Kidney glomerular epithelial cell (primary cell): ENCODE results near the gene ADAMTS1.
A peak's percentile ranks its signal among the peaks of the same experiment; 100 is the strongest.
"Not testable (repeated sequence)": the region's sequence is repeated elsewhere in the genome, so short reads cannot be mapped to it uniquely, and the experiment has no call there.

Experiments used
- DNase-seq: peaks from one replicate; lab custom pipeline; 2025; lab: John Stamatoyannopoulos, UW

The ADAMTS1 gene

DNA sequence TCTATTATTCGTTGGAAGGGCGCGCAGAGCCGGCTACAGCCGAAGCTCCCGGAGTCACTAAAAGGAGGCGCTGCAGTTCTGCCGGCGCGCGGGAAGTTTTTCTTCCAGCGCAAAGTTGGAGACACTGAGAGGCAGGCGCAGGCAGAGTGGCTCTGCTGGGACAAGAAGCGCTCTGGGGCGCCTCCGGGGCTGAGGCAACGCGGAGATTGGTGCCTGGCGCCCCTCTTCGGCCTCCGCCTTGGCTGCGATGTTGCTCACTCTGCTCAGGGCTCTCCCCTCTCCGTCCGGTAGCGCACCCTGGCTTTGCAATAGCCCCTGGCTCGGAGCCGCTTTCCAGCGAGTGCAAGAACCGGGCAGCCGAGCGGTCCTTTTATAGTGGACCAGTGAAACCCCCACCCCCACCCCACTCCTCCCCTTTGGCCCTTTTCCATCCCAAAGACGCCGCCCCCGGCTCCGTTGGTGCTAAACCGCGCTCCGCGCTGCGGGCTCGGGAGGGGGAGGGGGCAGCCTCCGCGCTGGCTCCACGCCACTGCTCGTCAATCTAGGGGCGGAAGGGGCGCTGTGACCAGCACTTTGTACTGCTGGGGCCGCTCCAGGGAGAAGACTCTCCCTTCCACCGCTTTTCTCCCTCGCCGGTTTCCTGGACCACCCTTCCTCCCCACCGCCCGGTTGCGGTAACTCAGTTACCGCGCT is at the start of gene ADAMTS1:
ADAMTS1 (minus strand) TSS at position 344 of the 693 bp plus-strand sequence. CDS start 455 bp downstream, outside the sequence.
- peak; percentile 69 for DNase-seq

DNA sequence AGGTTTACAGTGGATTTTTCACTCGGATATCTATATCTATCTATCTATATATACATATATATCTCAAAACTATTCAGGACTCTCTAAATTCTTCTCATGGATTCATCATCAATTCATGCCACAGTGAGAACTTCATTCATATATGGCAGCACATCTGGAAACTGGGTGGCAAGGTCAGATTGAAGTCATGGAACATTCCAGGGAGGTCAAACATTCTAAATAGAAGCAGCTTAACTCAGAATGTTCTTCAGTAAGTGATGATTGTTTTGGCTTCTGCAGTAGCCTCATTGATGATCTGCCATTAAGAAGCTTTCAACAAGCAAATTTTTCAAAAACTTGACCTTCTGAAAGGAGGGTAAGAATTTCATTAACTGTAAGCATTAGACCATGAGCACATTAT is 46.9 kb upstream of the ADAMTS1 start:
- DNase-seq = no peak

DNA sequence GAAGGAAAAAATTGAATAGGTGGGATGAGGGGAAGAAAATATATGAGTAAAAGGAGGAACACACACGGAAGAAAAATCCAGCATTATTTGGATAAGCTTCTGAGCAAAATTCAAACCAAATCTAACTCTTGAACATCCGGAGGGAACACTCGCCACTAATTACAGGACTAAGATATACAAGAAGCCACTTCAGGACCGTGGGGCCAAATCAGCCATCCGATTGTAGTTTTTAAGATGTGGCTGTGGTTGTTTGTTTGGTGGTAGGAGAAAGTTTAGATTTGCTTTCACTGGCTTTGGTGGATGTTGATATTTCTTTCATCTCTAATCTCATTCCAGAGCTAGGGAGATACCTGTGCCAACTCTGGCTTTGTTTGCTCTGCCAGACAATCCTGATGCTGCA is 43.7 kb upstream of the ADAMTS1 start:
- DNase-seq = no peak

DNA sequence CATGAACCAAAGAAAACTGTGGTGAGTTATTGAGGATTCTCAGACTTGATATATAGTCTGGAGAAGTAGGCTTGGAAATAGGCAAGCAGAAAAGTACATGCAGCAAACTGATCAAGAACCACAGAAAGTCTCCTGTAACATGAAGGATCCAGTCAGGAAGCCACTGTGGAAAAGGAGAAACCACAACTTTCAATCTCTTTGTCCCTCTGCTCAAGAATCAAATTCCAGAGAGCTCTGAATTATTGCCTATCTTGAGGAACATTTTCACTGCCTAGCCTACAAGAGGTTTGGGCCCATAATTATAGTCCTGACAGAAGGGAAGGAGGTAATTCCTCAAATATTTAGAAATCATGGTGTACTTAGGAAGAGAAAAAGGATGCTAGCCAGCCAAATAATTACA is 43.0 kb upstream of the ADAMTS1 start:
- DNase-seq = no peak

DNA sequence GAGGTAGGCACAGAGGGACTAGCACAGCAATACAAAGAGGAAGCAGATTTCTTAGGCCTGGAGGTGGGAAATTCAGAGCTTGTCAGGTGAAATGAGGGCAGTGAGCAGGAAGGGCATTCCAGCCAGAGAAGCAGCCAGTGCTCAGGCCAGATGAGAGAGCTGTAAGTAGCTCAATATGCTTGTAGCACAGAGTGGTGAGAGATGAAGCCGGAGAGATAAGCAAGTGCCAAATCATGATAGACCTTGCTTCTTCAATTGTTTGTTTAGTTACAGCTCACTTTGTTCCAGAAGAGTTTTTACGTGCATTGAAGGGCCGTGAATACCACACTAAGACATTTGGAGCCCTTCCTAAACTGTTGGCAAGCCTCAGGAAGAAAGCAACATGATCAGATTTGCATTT is 42.0 kb upstream of the ADAMTS1 start:
- DNase-seq = no peak

DNA sequence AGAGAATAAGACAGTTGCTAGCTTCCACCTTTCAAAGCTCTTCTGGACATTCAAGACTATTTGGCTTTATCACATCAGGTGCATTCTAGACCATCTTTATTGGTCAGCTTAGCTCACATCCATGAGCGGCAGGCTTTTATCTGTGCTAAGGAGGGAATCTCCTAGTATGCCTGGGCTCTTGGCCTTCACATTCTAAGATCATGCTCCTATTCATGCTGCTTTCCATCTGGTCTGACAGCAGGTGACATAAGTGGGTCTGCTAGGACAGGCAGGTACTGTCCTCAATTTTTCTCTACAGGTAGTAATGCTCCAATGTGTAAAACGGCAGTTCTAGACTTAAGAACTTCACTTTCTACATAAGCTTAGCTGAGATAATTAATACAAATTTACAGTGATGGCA is 39.2 kb upstream of the ADAMTS1 start:
- no peak for DNase-seq

DNA sequence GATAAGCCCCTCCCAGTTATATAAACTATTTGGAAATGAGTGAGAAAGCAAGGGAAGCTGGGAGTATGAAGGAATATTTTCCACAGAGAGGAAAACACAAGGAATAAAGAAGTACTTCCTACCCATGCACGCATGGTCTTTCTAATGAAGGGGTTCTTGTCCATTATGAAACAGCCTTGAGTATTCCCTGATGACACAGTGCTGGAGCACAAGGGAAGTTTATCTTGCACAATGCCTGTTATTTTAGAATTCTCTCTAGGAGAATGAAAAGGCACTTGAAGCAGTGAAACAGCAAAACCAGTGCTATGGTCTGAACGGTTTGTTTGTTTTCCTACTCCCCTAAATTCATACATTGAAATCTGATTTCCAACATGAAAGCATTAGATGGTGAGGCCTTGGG is 38.6 kb upstream of the ADAMTS1 start:
- DNase-seq = no peak

DNA sequence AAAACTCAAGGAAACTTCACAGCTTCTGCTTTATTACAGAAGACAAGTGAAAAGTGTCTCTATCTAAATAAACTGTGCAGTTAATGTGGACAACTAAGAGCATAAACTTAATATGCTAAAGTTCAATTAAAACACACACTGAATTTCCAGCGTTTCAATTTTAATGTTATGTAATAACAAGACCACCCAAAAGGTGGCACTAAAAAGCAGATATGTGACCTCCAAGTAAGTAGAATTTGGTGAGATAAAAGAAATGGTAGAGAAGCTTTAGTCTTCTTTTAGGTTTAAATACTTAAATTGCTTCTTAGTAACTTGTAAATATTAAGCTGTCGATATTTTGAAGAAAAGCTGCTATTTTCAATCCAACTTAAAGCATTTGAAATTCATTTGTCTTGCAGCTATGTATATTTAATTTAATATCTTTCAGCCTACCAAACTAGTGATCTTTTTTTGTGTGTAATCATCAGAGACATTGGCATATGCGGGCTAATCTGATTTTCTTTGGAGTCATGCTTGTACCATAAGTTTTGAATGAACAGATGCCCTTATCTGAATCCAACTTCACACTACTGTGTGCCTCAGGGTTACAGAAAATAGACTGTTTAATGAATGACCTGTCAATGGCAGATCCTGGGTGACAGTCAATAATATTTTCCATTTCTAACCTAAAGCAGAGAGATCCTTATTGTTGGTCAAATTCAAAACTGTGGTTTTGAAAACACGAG is 36.5 kb upstream of the ADAMTS1 start:
- peak; percentile 43 for DNase-seq

DNA sequence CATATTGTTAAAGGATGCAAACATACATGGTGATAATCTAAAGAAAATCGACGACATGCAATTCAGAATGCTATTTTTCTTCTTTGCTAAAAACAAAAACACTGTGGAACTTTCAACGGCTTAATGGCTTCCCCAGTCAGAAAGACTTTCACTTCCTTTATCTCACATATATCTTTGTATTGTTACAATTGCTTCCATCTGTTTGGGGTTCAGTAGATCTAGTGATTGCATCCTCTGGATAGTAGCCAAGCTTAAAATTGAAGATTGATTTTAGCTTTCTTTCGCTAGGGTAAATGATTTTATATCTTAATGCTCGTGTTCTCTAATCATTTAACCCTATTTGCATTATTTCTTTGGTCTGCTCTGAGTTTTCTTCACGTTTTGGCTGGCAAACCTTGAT is 31.8 kb upstream of the ADAMTS1 start:
- no peak for DNase-seq

DNA sequence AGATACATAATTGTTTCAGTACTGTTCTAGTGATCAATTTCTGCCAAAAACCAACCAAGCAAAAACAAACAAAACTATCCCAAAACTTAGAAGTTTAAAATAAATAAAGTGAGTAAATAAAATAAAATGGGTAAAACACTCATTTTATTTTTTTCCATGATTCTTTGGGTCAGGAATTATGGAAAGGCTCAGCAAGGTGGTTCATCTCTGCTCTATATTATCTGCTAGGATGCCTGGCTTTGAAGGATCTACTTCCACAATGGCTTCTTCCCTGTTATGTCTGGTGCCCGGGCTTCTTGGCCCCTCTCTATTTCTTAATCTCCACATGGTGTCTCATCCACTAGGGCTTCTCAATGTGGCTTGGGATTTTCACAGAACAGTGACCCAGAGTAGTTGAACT is 29.1 kb upstream of the ADAMTS1 start:
- DNase-seq = no peak

DNA sequence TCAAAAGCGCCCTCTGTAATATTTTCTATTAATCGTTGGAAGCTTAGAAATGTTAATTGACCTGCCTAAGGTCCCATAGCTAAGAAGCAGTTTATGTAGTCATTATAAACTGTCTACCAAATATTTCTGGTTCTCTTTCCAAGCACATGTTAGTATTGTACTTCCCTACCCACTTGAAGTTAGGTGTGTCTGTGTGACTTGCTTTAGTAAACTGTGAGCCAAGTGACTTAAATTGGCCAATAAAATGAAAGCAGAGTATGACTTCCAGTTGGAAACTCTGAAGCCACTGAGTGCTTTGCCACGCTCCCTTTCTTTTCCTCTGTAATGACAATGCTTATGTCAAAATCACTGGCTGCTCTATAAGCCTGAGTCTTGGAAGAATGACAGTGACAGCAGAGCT is 20.6 kb upstream of the ADAMTS1 start:
- DNase-seq = no peak

DNA sequence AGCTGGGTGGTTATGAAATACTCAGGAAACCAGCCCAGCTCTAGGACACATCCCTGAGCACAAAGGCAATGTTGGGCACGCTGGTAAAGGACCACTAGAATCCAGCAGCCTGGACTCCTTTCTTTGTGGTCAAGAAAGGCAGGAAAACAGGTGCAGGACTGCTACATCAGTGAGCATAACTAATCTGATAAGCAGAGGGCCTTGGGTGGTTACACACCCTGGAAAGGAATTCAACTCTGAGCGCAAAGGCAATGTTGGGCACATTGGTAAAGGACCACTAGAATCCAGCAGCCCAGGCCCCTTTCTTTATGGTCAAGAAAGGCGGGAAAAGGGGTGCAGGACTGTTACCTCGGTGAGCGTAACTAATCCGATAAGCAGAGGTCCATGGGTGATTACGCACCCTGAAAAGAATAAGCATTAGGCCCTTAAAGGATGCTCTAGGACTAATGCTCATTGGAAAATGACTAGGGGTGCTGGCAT is 11.7 kb upstream of the ADAMTS1 start:
- not testable (repeated sequence) for DNase-seq

DNA sequence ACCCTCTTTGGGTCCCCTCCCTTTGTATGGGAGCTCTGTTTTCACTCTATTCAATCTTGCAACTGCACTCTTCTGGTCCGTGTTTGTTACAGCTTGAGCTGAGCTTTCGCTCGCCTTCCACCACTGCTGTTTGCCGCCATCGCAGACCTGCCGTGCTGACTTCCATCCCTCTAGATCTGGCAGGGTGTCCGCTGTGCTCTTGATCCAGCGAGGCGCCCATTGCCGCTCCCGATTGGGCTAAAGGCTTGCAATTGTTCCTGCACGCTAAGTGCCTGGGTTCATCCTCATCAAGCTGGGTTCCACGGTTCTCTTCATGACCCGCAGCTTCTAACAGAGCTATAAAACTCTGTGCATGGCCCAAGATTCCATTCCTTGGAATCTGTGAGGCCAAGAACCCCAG is 9.5 kb upstream of the ADAMTS1 start:
- DNase-seq = not testable (repeated sequence)

DNA sequence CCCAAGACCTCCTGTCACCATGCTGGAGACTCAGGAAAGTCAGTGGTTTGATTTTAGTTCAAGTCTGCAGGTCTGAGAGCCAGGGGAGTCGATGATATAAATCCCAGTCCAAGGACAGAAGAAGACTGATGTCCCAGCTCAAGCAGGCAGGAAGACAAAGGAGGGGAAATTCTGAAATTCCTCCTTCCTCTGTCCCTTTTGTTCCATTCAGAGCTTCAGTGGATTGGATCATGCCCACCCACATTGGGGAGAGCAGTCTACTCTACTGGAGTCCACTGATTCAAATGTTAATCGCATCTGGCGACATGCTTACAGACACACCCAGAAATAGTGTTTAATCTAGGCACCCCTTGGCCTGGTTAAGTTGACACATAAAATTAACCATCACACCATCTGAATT is 7.2 kb upstream of the ADAMTS1 start:
- no peak for DNase-seq

DNA sequence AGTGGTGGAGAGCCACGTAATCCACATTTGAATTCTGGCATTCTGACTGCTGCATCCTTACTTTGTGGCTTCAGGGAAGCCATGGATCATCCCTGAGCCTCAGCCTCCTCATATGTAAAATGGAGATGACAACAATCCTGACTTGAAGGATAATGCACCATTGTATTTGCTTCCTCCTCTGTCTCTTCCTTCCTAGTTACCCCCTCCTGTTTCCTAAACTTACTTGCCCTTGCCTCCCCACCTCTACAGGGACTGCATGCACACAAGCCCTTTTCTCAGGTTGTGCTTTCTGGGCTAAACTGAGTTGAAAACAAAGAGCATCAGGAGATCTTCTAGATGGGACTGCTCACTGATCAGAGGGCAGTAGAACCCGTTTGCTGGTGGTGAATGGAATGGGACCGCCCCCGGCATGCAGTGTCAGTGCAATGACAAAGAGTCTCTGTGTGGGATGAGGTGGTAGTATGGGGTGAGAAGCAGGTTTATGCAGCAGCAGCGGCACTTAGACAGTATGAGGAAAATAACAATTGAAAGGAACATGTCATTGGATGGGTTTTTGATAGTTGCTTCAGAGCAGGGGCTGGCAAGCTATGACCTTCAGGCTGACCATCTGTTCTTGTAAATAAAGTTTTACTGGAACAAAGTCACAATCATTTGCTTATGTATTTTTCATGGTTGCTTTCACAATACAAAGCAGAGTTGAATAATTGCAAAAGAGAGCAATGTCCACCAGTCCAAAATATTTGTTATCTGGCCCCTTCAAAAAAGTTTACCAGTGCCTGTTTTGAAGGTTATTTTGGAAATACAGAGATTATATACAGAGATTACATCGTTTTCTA is 6.1 kb upstream of the ADAMTS1 start:
- DNase-seq = no peak

DNA sequence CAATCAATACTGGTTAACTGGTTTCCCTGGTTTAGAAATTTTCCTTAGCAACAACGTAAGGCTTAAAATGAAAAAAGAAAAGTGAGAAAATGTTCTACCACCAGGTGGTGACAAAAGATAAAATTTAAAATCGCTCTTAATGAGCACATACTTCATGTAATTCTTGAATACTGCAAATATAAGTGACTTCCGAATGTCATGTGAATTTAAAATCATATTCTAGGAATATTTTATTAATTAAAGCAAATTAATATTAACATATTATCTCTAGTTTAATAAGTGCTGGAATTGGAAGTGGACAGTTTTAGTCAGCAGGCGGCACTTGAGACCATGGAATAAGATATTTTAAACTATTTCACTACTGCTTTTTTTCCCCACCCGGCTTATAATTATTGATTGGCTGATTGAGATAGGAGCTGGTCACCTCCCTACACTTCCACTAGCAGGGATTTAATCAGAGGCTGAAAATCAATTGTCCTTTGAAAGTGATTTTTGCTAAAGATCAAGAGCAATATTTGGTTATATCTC is 5.0 kb upstream of the ADAMTS1 start:
- peak; percentile 67 for DNase-seq

DNA sequence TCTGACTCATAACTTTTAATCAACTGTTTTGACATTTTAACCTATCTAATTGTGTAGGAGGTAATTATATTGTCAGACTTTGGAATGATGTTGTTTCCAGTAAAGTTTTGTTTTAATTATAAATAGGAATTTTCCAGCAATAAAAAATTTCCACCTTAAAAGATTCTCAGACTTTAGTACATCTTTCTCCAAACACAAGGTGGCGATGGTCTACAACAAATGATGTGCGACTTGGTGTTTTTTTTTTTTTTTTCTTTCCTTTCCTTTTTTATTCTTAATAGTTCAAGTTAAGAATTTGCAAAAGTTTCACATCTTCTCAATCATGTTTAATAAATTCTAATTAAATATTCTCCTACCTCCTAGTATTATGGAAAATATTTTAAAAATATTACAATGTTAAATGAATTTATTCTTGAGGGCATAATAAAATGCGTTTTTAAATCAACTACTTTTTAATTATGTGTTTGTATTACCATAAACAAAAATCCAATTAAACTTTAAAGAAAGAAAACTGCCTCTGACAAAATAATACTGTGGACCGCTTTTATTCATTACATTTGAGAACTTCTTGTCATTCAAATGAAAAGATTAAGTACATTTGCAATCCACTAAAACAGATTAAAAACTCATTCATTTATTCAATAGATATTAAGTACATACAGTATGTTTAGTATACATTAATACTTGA is 4.4 kb upstream of the ADAMTS1 start:
- peak; percentile 22 for DNase-seq

DNA sequence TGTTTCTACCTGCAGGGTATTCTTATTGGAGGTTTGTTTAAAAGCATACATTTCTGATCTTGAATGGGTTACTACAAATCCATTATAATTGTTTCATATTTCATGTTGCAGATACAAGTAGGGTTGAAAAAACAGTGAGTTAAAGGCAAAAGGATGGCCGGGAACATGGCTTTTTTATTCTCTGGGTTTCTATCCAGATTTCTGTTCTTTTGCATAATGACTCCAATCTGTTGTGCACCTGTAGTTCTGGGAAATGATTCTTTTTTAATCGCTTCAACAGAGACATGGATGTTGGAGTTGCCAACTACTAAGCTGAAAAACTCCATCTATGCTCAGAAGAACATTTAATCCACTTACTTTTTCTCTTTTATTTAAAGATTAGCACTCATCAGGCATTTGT is 2.7 kb upstream of the ADAMTS1 start:
- DNase-seq = no peak

DNA sequence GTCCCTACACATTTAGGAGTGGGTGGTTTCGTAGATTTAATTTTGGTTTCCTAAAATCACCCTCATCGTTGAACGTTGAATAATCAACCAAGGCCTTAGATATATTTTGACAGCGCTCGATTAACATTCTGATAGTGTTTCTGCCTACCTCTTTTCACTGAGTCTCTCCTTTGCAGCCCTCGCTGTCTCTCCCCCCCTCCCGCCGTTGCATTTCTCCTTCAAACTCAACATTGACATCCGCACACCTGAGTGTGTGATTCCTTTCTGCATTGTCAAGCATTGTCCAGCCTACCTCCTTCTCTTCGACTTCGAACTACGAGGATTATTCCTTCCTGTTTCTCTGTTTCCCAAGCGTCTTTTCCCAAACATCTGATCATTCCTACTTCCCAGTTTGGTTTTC is 1.8 kb upstream of the ADAMTS1 start:
- no peak for DNase-seq

DNA sequence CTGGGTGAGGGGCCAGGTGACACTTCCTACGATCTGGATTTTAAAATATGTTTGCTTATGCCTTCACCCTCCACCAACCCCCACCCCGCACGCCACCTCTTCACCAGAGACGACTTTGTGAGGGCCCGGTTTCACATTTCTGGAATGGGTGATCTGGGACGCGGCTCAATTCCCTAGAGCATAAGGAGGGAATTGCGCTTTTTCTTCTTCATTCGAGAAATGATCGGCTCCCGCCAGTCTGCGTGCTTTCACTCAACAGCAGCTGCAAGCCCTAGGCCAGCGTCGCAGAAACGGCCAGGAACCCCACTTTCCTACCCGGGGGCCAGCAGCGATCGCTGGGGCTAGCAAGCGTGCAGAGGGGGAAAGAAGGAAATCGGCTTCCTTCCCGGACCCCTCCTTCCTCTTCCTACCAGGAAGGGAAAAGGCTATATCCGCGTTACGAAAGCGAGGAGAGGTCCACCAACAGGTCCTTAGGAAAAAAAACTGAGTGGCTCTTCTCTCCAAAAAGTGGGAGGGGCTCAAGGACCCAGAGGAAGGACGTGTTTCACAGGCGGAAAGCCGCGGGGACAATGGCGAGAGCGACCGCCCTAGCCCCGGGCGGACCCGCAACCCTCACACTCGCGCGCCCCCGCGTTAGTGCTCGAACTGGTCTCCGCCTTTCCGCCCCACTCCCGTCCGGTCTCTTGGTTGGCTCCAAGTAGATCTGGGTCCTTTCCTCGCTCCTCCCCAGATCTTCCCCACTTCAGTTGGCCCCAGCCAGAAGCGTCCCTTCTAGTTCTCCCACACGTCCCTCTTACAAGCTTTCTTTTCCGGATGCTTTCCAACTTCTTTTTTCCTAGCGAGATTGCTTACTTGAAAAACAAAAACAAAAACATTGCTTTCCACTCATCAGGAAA is 1.1 kb upstream of the ADAMTS1 start:
- peak; percentile 75 for DNase-seq

DNA sequence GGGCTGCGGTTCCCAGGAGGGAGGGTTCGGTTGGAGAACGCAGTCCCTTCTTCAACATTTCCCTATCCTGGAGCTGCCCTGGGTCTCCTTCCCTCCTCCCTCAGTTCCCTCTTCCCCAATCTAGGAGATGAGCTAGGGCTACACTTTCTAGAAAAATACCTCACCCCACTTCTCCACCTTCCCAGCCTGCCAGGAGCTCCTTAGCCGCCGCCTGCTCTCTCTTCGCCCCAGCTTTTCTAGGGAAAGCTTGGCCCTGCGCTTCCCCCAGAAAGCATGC is 488 bp upstream of the ADAMTS1 start:
- DNase-seq = no peak
